ENCODE data around the gene DNAH6. TPM values are rescaled to one million over a fixed set of nuclear protein-coding genes. Genes with fewer than 3 reads are reported as not detected.

The DNAH6 gene
- total RNA-seq, 4 donors from 2014 or later: 3.2 to 9.3 (median 6.3) TPM

- TF ChIP-seq POLR2A (IDR thresholded peaks at IDR 0.05) (no peak), CTCF (IDR thresholded peaks at IDR 0.05) (no peak)
- WGBS, 2 donors: 94 to 96% methylated on average over 3 of the region's 3 CpGs
- no peak for DNase-seq
- H3K36me3 ChIP-seq: no peaks in the 10 kb centered on the region
- no peak overlapping the region for H3K4me3 ChIP-seq (replicated peaks in 1 of 3)
- H3K27me3 ChIP-seq: no peaks in the 10 kb centered on the region
- intact Hi-C loops (cut with DNase I): no loop called here
- H3K4me1 ChIP-seq: no peaks in the 10 kb centered on the region
- H3K9me3 ChIP-seq: no peaks in the 10 kb centered on the region
- H3K27ac ChIP-seq: no peak overlapping the region
Observed at GRCh38 chr2:84797271-84797670, 281.0 kb downstream of the DNAH6 start.

- Histone ChIP-seq H3K9me3 (no peaks in the 10 kb centered on the region), H3K36me3 (no peaks in the 10 kb centered on the region), H3K27ac (no peak overlapping the region), H3K4me1 (no peaks in the 10 kb centered on the region), H3K27me3 (no peaks in the 10 kb centered on the region), H3K4me3 (replicated peaks in 1 of 3) (no peak overlapping the region)
- WGBS, 2 donors: 88 to 100% methylated on average over 1 of the region's 1 CpG
- no peak for TF ChIP-seq CTCF (IDR thresholded peaks at IDR 0.05)
- no peak for TF ChIP-seq POLR2A (IDR thresholded peaks at IDR 0.05)
- DNase-seq: no peak
- intact Hi-C loops (cut with DNase I): no loop called here
Observed at GRCh38 chr2:84799772-84800171, 283.5 kb downstream of the DNAH6 start.

- H3K27ac ChIP-seq: no peak overlapping the region
- no peak for TF ChIP-seq CTCF (IDR thresholded peaks at IDR 0.05)
- no peak for TF ChIP-seq POLR2A (IDR thresholded peaks at IDR 0.05)
- no peaks in the 10 kb centered on the region for H3K27me3 ChIP-seq
- DNase-seq: no peak
- intact Hi-C loops (cut with DNase I): no loop called here
- H3K9me3 ChIP-seq: no peaks in the 10 kb centered on the region
- 65 to 88% methylated on average over 1 of the region's 1 CpG for WGBS, 2 donors
- no peaks in the 10 kb centered on the region for H3K4me1 ChIP-seq
- no peak overlapping the region for H3K4me3 ChIP-seq (replicated peaks in 1 of 3)
- H3K36me3 ChIP-seq: no peaks in the 10 kb centered on the region
Observed at GRCh38 chr2:84800194-84800805, 284.0 kb downstream of the DNAH6 start.

- no peaks in the 10 kb centered on the region for H3K36me3 ChIP-seq
- DNase-seq: no peak
- intact Hi-C loops (cut with DNase I): no loop called here
- H3K4me3 ChIP-seq (replicated peaks in 1 of 3): no peak overlapping the region
- H3K4me1 ChIP-seq: no peaks in the 10 kb centered on the region
- no peaks in the 10 kb centered on the region for H3K27me3 ChIP-seq
- no peaks in the 10 kb centered on the region for H3K9me3 ChIP-seq
- TF ChIP-seq POLR2A (IDR thresholded peaks at IDR 0.05) (no peak), CTCF (IDR thresholded peaks at IDR 0.05) (no peak)
- 88 to 92% methylated on average over 2 of the region's 2 CpGs for WGBS, 2 donors
- no peak overlapping the region for H3K27ac ChIP-seq
Observed at GRCh38 chr2:84801811-84802210, 285.5 kb downstream of the DNAH6 start.

- TF ChIP-seq CTCF (IDR thresholded peaks at IDR 0.05) (no peak), POLR2A (IDR thresholded peaks at IDR 0.05) (no peak)
- Histone ChIP-seq H3K4me3 (replicated peaks in 1 of 3) (no peak overlapping the region), H3K27me3 (no peaks in the 10 kb centered on the region), H3K9me3 (no peaks in the 10 kb centered on the region), H3K36me3 (no peaks in the 10 kb centered on the region), H3K27ac (no peak overlapping the region), H3K4me1 (no peaks in the 10 kb centered on the region)
- no peak for DNase-seq
- WGBS, 2 donors: 58 to 64% methylated on average over 1 of the region's 1 CpG
- intact Hi-C loops (cut with DNase I): no loop called here
Observed at GRCh38 chr2:84805250-84805958, 289.1 kb downstream of the DNAH6 start.
